MCF 10A (cell line): Measurements from ENCODE around the gene TGFB1. TPM values are rescaled to one million over a fixed set of nuclear protein-coding genes. Genes with fewer than 3 reads are reported as not detected.
"Not testable (repeated sequence)": the region's sequence is repeated elsewhere in the genome, so short reads cannot be mapped to it uniquely, and the experiment has no call there.

ENCODE experiments used
- BruUV-seq: library from RNA; stranded (reverse); fragments of 400-500 nt; replicated peaks from 2 replicates; lab custom pipeline; 2021; lab: Mats Ljungman, UMichigan
- CTCF ChIA-PET: fragments of 300-600 bp; sonication (Branson Sonifier 250); formaldehyde crosslinking; extraction: SDS; loops from one replicate; lab custom pipeline; 2021; ENCODE audit warnings: antibody characterized with exemption, inconsistent platforms; lab: Yijun Ruan, JAX
- POLR2A ChIA-PET: fragments of 300-600, 350-650 bp; sonication (Branson Sonifier 250); formaldehyde crosslinking; extraction: SDS; loops from one replicate; lab custom pipeline; 2020; ENCODE audit warnings: antibody characterized with exemption, inconsistent platforms; lab: Yijun Ruan, JAX
- DNase-seq: peaks from one replicate; pipeline ENCODE4 v3.0.0-alpha.2; 2018; ENCODE audit not compliant: unreplicated experiment
- H3K27ac Mint-ChIP-seq: one replicate; pipeline ENCODE4 v1.8.0; 2022; ENCODE audit warnings: mild to moderate bottlenecking, low read depth, mixed read lengths; ENCODE audit not compliant: unreplicated experiment
- H3K27me3 Mint-ChIP-seq: one replicate; pipeline ENCODE4 v1.8.0; 2022; ENCODE audit warnings: mixed read lengths; ENCODE audit not compliant: insufficient read depth, unreplicated experiment
- H3K36me3 Mint-ChIP-seq: one replicate; pipeline ENCODE4 v1.8.0; 2022; ENCODE audit warnings: mild to moderate bottlenecking, moderate library complexity, mixed read lengths; ENCODE audit not compliant: insufficient read depth, unreplicated experiment
- H3K4me1 Mint-ChIP-seq: one replicate; pipeline ENCODE4 v1.8.0; 2022; ENCODE audit warnings: mixed read lengths; ENCODE audit not compliant: insufficient read depth, unreplicated experiment
- H3K4me3 Mint-ChIP-seq: one replicate; pipeline ENCODE4 v1.8.0; 2022; ENCODE audit warnings: mild to moderate bottlenecking, moderate library complexity, mixed read lengths; ENCODE audit not compliant: unreplicated experiment
- H3K9me3 Mint-ChIP-seq: one replicate; pipeline ENCODE4 v1.8.0; 2022; ENCODE audit warnings: mixed read lengths; ENCODE audit not compliant: unreplicated experiment
- CTCF ChIP-seq: fragments of 200-600 bp; IDR thresholded peaks from one replicate; pipeline ENCODE4 v1.8.0; 2022; ENCODE audit warnings: antibody characterized with exemption, mild to moderate bottlenecking; ENCODE audit not compliant: unreplicated experiment
- intact Hi-C: fragments of 100-400 bp; cut with micrococcal nuclease; formaldehyde crosslinking; loops from 2 replicates; pipeline ENCODE4 v1.14.1; 2022
- total RNA-seq: library from RNA; stranded (reverse); gene quantifications from 2 replicates; pipeline ENCODE4 v1.2.3, GENCODE V29; 2022

TGFB1 gene
- total RNA-seq, 1 experiment from 2014 or later, result 27.8 TPM

DNA sequence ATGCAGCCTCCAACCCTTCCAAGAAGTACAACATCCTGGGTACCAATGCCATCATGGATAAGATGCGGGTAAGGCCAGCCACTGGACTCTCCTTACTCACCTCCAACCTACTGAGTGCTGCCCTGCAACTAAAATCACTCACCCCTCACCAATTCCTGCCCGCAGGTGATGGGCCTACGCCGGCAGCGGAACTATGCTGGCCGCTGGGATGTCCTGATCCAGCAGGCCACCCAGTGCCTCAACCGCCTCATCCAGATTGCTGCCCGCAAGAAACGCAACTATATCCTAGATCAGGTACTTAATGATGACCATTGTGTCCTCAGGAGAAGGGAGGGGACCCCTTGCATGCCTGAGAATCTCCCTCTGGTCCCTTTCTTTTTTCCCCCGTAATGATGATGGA, 59.3 kb downstream of the TGFB1 start:
- Mint-ChIP-seq H3K4me1 (no peaks in the 10 kb centered on the region), H3K27me3 (no peaks in the 10 kb centered on the region), H3K27ac (no peak overlapping the region), H3K9me3 (no peaks in the 10 kb centered on the region), H3K36me3 (peaks cover 96% of the 10 kb centered on the region), H3K4me3 (no peak overlapping the region)
- TF ChIP-seq CTCF, result no peak
- ChIA-PET POLR2A (interaction anchor here (1.5 kb wide), 1 partner anchor 32 kb away, joined by 4 read pairs; no protein-coding TSS in a partner anchor), CTCF (interaction anchor here (0.6 to 4.0 kb wide), 2 partner anchors 14 to 578 kb away, joined by 5 to 18 read pairs; partner anchors contain the start of genes COQ8B and ITPKC)
- no peak for DNase-seq
- no TSS peak for BruUV-seq
- intact Hi-C loops, result no loop called here

DNA sequence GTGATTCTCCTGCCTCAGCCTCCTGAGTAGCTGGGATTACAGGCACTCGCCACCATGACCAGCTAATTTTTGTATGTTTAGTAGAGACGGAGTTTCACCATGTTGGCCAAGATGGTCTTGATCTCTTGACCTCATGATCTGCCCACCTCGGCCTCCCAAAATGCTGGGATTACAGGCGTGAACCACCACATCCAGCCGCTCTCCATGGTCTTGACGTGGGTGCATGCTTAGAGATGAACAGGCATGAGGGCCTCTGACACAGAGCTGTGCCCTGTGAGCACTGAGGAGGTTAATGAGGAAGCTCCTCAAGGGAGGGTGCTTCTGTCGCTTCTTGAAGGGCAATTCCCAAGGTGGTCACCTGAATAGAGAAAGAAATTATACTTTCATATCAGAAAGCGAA, 63.9 kb downstream of the TGFB1 start:
- H3K27ac Mint-ChIP-seq, H3K4me1 Mint-ChIP-seq, H3K4me3 Mint-ChIP-seq, H3K27me3 Mint-ChIP-seq, H3K9me3 Mint-ChIP-seq, BruUV-seq, intact Hi-C loops, DNase-seq: not testable (repeated sequence)
- H3K36me3 Mint-ChIP-seq, result peaks cover 97% of the 10 kb centered on the region
- ChIA-PET CTCF (interaction anchor here (0.6 kb wide), 1 partner anchor 121 kb away, joined by 3 read pairs; no protein-coding TSS in a partner anchor), POLR2A (interaction anchor here (1.1 kb wide), 1 partner anchor 64 kb away, joined by 4 read pairs; no protein-coding TSS in a partner anchor)

GRCh38 chr19:41288673-41289530, 64.8 kb downstream of the TGFB1 start:
- intact Hi-C loops, result no loop called here
- DNase-seq, result no peak
- TF ChIP-seq CTCF, result no peak
- Mint-ChIP-seq H3K27ac (no peak overlapping the region), H3K9me3 (no peaks in the 10 kb centered on the region), H3K27me3 (no peaks in the 10 kb centered on the region), H3K4me3 (no peak overlapping the region), H3K36me3 (peaks cover 97% of the 10 kb centered on the region), H3K4me1 (no peaks in the 10 kb centered on the region)
- BruUV-seq, result no TSS peak
- ChIA-PET POLR2A (interaction anchor here (0.7 kb wide), 1 partner anchor 24 kb away, joined by 4 read pairs; the partner anchor contains the start of gene HNRNPUL1), CTCF (interaction anchor here (0.6 kb wide), 1 partner anchor 122 kb away, joined by 3 read pairs; no protein-coding TSS in a partner anchor)

Other genes starting within 250 kb of the TGFB1 start
- gene CYP2F1, start 239.5 kb downstream of the TGFB1 start, total RNA-seq, result not detected in 2 replicates
- not detected in 2 replicates for gene CYP2S1, start 160.7 kb downstream of the TGFB1 start, total RNA-seq
- gene AXL, start 134.7 kb downstream of the TGFB1 start, total RNA-seq, result 136 and 165 TPM in 2 replicates
- gene HNRNPUL1, start 89.5 kb downstream of the TGFB1 start, total RNA-seq, result 179 and 204 TPM in 2 replicates
- 25.0 and 28.5 TPM in 2 replicates for gene CCDC97, start 43.8 kb downstream of the TGFB1 start, total RNA-seq
- 5.5 and 5.7 TPM in 2 replicates for gene B9D2, start 10.2 kb upstream of the TGFB1 start, total RNA-seq
- 6.1 and 8.3 TPM in 2 replicates for gene TMEM91, start 22.6 kb upstream of the TGFB1 start, total RNA-seq
- gene EXOSC5, start 43.4 kb upstream of the TGFB1 start, total RNA-seq, result 38.1 and 45.8 TPM in 2 replicates
- 29.1 and 33.6 TPM in 2 replicates for gene BCKDHA, start 43.9 kb upstream of the TGFB1 start, total RNA-seq
- not detected in 2 replicates for gene B3GNT8, start 73.5 kb upstream of the TGFB1 start, total RNA-seq
- 27.7 and 34.8 TPM in 2 replicates for gene DMAC2, start 86.0 kb upstream of the TGFB1 start, total RNA-seq
- gene ERICH4, start 89.2 kb upstream of the TGFB1 start, total RNA-seq, result not detected in 2 replicates
- gene CEACAM21, start 222.2 kb upstream of the TGFB1 start, total RNA-seq, result not detected in 2 replicates